Mammary epithelial cell (primary cell): ENCODE measurements around the gene NCBP1.

Experiments used
- EZH2 ChIP-seq: IDR thresholded peaks from 2 replicates; pipeline ENCODE4 v1.6.1; 2012; ENCODE audit warnings: low read length, inconsistent platforms, borderline replicate concordance
- TF ChIP-seq, protein P1 (sequence below), 2 donors: IDR thresholded peaks in 1 of 2; conservative IDR thresholded peaks in 1 of 2; 2 replicates each; pipeline ENCODE4 v1.5.1; 2011 to 2012; ENCODE audit warnings: inconsistent platforms in 2 of 2, low read length in 2 of 2, mild to moderate bottlenecking in 2 of 2, control low read depth in 1 of 2, low read depth in 1 of 2; ENCODE audit not compliant: insufficient read depth in 1 of 2; ENCODE audit errors: extremely low read depth in 1 of 2

DNA sequence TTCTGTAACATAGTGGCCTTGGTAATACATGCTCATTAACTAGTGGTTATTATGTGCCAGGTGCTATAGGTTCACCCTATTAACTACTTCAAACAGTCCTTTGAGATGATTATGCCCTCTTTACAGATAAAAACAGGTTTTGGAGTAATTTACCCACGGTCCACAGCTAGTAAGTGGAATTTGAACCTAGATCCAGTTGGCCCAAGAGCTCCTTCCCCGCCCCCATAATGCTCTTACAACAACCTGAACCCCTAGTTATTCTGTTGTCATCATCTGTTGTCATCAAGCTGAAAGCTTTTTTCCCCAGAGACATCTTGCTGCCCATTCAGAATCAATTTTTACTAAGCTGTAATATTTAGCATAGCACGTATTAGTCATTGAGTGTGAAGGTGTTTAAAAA, 40.3 kb downstream of the NCBP1 start:
- TF ChIP-seq, protein P1, sequence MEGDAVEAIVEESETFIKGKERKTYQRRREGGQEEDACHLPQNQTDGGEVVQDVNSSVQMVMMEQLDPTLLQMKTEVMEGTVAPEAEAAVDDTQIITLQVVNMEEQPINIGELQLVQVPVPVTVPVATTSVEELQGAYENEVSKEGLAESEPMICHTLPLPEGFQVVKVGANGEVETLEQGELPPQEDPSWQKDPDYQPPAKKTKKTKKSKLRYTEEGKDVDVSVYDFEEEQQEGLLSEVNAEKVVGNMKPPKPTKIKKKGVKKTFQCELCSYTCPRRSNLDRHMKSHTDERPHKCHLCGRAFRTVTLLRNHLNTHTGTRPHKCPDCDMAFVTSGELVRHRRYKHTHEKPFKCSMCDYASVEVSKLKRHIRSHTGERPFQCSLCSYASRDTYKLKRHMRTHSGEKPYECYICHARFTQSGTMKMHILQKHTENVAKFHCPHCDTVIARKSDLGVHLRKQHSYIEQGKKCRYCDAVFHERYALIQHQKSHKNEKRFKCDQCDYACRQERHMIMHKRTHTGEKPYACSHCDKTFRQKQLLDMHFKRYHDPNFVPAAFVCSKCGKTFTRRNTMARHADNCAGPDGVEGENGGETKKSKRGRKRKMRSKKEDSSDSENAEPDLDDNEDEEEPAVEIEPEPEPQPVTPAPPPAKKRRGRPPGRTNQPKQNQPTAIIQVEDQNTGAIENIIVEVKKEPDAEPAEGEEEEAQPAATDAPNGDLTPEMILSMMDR (conservative IDR thresholded peaks at IDR 0.05 in 1 of 2, IDR thresholded peaks at IDR 0.05 in 1 of 2; ENCODE audit: extremely low read depth in 1 of 2, insufficient read depth in 1 of 2, low read depth in 1 of 2, low read length in 2 of 2): no peak
- TF ChIP-seq EZH2: no peak
